GM12878 (cell line): ENCODE results near the gene ANKRD30A. TPM values are rescaled to one million over a fixed set of nuclear protein-coding genes. Genes with fewer than 3 reads are reported as not detected.

Experiments used
- ATAC-seq: fragments of 200-7000 bp; cut with Tn5 transposase; 3 replicates; pipeline ENCODE4 v1.9.1; 2020; ENCODE audit warnings: mild to moderate bottlenecking, moderate library complexity
- BruUV-seq: library from RNA; stranded (reverse); fragments of 400-500 nt; replicated peaks from 2 replicates; lab custom pipeline; 2021; lab: Mats Ljungman, UMichigan
- CTCF ChIA-PET: fragments of 300-600 bp; sonication (Branson Sonifier 250); formaldehyde crosslinking; extraction: SDS; loops from one replicate; lab custom pipeline; 2021; ENCODE audit warnings: inconsistent platforms; lab: Yijun Ruan, JAX
- POLR2A ChIA-PET: fragments of 350-600 bp; formaldehyde crosslinking; extraction: SDS; loops from one replicate; lab custom pipeline; 2021; ENCODE audit warnings: inconsistent platforms; lab: Charles Lee
- RAD21 ChIA-PET: fragments of 300-600 bp; sonication (Branson Sonifier 250); formaldehyde crosslinking; loops from one replicate; lab custom pipeline; 2023; ENCODE audit warnings: antibody characterized with exemption; ENCODE audit not compliant: unreplicated experiment; lab: Charles Lee
- SMC1A ChIA-PET: fragments of 300-600 bp; sonication (Branson Sonifier 250); formaldehyde crosslinking; loops from one replicate; lab custom pipeline; 2023; ENCODE audit not compliant: unreplicated experiment, uncharacterized antibody; lab: Charles Lee
- DNase-seq: peaks from one replicate; pipeline ENCODE4 v3.0.0-alpha.2; 2011; ENCODE audit warnings: low read depth, low spot score
- FAIRE-seq: peaks from 3 replicates; lab custom pipeline; 2011; peaks lifted over from hg19 to GRCh38; lab: Jason Lieb, UNC
- H2AFZ ChIP-seq: 2 replicates; pipeline ENCODE4 v1.6.0; 2011; ENCODE audit warnings: low read depth, low read length, control low read depth; ENCODE audit not compliant: control insufficient read depth
- H3K27ac ChIP-seq: 2 replicates; pipeline ENCODE4 v1.5.1; 2011; ENCODE audit warnings: control low read depth; ENCODE audit not compliant: control insufficient read depth, insufficient read depth
- H3K27me3 ChIP-seq, 2 experiments: replicated peaks in 1 of 2; 2 replicates each; pipeline versions ENCODE4 v1.6.0 to v1.6.1; 2011; ENCODE audit warnings: low read length in 1 of 2; ENCODE audit not compliant: control insufficient read depth in 2 of 2, insufficient read depth in 2 of 2
- H3K36me3 ChIP-seq, 2 experiments: 2 replicates each; pipeline ENCODE4 v1.5.1; 2011; ENCODE audit warnings: low read length in 1 of 2; ENCODE audit not compliant: control insufficient read depth in 2 of 2, insufficient read depth in 2 of 2
- H3K4me1 ChIP-seq: 2 replicates; pipeline ENCODE4 v1.6.1; 2011; ENCODE audit warnings: mild to moderate bottlenecking, low read length, moderate library complexity, mixed read lengths; ENCODE audit not compliant: control insufficient read depth, insufficient read depth
- H3K4me2 ChIP-seq: 2 replicates; pipeline ENCODE4 v1.6.0; 2011; ENCODE audit warnings: control low read depth; ENCODE audit not compliant: control insufficient read depth, insufficient read depth
- H3K4me3 ChIP-seq: fragments of 200-600 bp; sonication (generic); 2 replicates; pipeline ENCODE4 v1.5.1; 2016
- H3K79me2 ChIP-seq: 2 replicates; pipeline ENCODE4 v1.6.0; 2011; ENCODE audit warnings: low read length; ENCODE audit not compliant: control insufficient read depth, insufficient read depth
- H3K9ac ChIP-seq: 2 replicates; pipeline ENCODE4 v1.8.0; 2011; ENCODE audit warnings: low read length, control low read depth, mixed read lengths; ENCODE audit not compliant: control insufficient read depth, insufficient read depth
- H3K9me3 ChIP-seq: replicated peaks from 3 replicates; pipeline ENCODE4 v1.5.1; 2011; ENCODE audit warnings: mild to moderate bottlenecking, low read length; ENCODE audit not compliant: control insufficient read depth, insufficient read depth
- H4K20me1 ChIP-seq: 2 replicates; pipeline ENCODE4 v1.6.0; 2011; ENCODE audit not compliant: control insufficient read depth, insufficient read depth
- CUX1 ChIP-seq: IDR thresholded peaks from 2 replicates; pipeline ENCODE4 v1.6.1; 2012; ENCODE audit warnings: improper control_type of control experiment, low read depth, low read length; ENCODE audit not compliant: insufficient replicate concordance
- IKZF2 ChIP-seq, 2 experiments: fragments of 450-650 bp; IDR thresholded peaks; 2 replicates each; pipeline ENCODE4 v1.6.1; 2017; ENCODE audit warnings: mild to moderate bottlenecking in 2 of 2, moderate library complexity in 2 of 2
- JUNB ChIP-seq: IDR thresholded peaks from 2 replicates; pipeline ENCODE4 v1.6.1; 2016; ENCODE audit warnings: antibody characterized with exemption, mild to moderate bottlenecking
- MXI1 ChIP-seq: fragments of 150-350 bp; IDR thresholded peaks from 2 replicates; pipeline ENCODE4 v1.6.1; 2011; ENCODE audit warnings: low read depth, mild to moderate bottlenecking, inconsistent platforms, low read length, improper control_type of control experiment
- NR2F1 ChIP-seq: fragments of 450-650 bp; conservative IDR thresholded peaks from 2 replicates; pipeline ENCODE4 v1.6.1; 2017; ENCODE audit warnings: mild to moderate bottlenecking
- PAX5 ChIP-seq: IDR thresholded peaks from 2 replicates; pipeline ENCODE4 v1.6.1; 2011; ENCODE audit warnings: low read depth, low read length, borderline replicate concordance
- REST ChIP-seq: IDR thresholded peaks from 2 replicates; pipeline ENCODE4 v1.6.1; 2012; ENCODE audit warnings: mild to moderate bottlenecking, low read depth, low read length
- SIX5 ChIP-seq: IDR thresholded peaks from 2 replicates; pipeline ENCODE4 v1.6.1; 2011; ENCODE audit warnings: mild to moderate bottlenecking, low read depth, low read length, moderate library complexity; ENCODE audit not compliant: severe bottlenecking
- SMARCA5 ChIP-seq: fragments of 450-650 bp; IDR thresholded peaks from 2 replicates; pipeline ENCODE4 v1.6.1; 2017; ENCODE audit warnings: mild to moderate bottlenecking
- YBX1 ChIP-seq: fragments of 450-650 bp; IDR thresholded peaks from 2 replicates; pipeline ENCODE4 v1.6.1; 2016; ENCODE audit warnings: antibody characterized with exemption
- ZBED1 ChIP-seq: IDR thresholded peaks from 2 replicates; pipeline ENCODE4 v1.6.1; 2016; ENCODE audit warnings: borderline replicate concordance
- ZBTB4 ChIP-seq: fragments of 450-650 bp; formaldehyde crosslinking; IDR thresholded peaks from 2 replicates; pipeline ENCODE4 v1.4.0; 2022; ENCODE audit warnings: mild to moderate bottlenecking, moderate library complexity
- ZNF24 ChIP-seq: fragments of 450-650 bp; IDR thresholded peaks from 2 replicates; pipeline ENCODE4 v1.6.1; 2017; ENCODE audit warnings: antibody characterized with exemption, mild to moderate bottlenecking
- WGBS: methylation state at CpG from one replicate; pipeline ENCODE4 v1.1.6; 2016; ENCODE audit warnings: low lambda C conversion rate; ENCODE audit not compliant: insufficient replicate concordance, insufficient coverage; ENCODE audit errors: missing lambda C conversion rate; 5-methylcytosine and 5-hydroxymethylcytosine counted together
- in situ Hi-C: fragments of 300-500 bp; cut with MboI; formaldehyde crosslinking; loops from 9 replicates; pipeline ENCODE4 v1.14.3; 2018; ENCODE audit warnings: mixed read lengths
- intact Hi-C: fragments of 100-400 bp; cut with micrococcal nuclease; formaldehyde crosslinking; loops from one replicate; pipeline ENCODE4 v1.14.2; 2022; ENCODE audit not compliant: unreplicated experiment
- polyA plus RNA-seq, 11 experiments: library from polyadenylated mRNA; depleted of rRNA in 4 of 11; unstranded in 6 of 11; stranded (reverse) in 5 of 11; fragments of >200 nt; fragmentation: Nextera tagmentation in 4 of 11; fragmentation: Illumina TruSeq in 1 of 11; extraction: Ambion mirVana in 4 of 11; extraction: Trizol in 1 of 11; gene quantifications; 1 replicate in 1 of 11; 2 replicates in 10 of 11; pipeline versions ENCODE4 v1.2.1 to v1.2.3, GENCODE V29; 2011 to 2016; ENCODE audit warnings: inconsistent platforms in 2 of 11, missing spikeins in 2 of 11, low read depth in 1 of 11
- total RNA-seq, 4 experiments: library from RNA; depleted of rRNA in 3 of 4; stranded (reverse); fragments of >200 nt in 3 of 4; fragmentation: Illumina TruSeq in 1 of 4; extraction: Trizol in 1 of 4; gene quantifications; 2 replicates each; pipeline versions ENCODE4 v1.2.1 to v1.2.3, GENCODE V29; 2013 to 2021

Gene ANKRD30A
- total and polyA plus RNA-seq, 10 of the 15 experiments (the other 5 are each of a cell fraction or from before 2014, with no cell fraction given), result 0.22 to 3.4 (median 0.74) TPM

- no TSS peak for BruUV-seq
- CTCF ChIA-PET, result no interaction called here
- H3K79me2 ChIP-seq, result no peaks in the 10 kb centered on the region
- RAD21 ChIA-PET, result no interaction called here
- WGBS, result 33% methylated on average over 4 of the region's 4 CpGs
- H3K27me3 ChIP-seq, result no peaks in the 10 kb centered on the region
- POLR2A ChIA-PET, result no interaction called here
- DNase-seq (no peak), FAIRE-seq (no peak), ATAC-seq (no peak)
- H3K4me1 ChIP-seq, result no peaks in the 10 kb centered on the region
- no peak overlapping the region for H3K4me2 ChIP-seq
- in situ Hi-C loops (no loop called here), intact Hi-C loops (no loop called here)
- H3K4me3 ChIP-seq, result no peak overlapping the region
- no peak overlapping the region for H3K9ac ChIP-seq
- SMC1A ChIA-PET, result no interaction called here
- no peaks in the 10 kb centered on the region for H4K20me1 ChIP-seq
- no peak overlapping the region for H3K27ac ChIP-seq
- no peak overlapping the region for H2AFZ ChIP-seq
- no peaks in the 10 kb centered on the region for H3K36me3 ChIP-seq
- H3K9me3 ChIP-seq, result no peaks in the 10 kb centered on the region; the same call in 2 of the 3 replicates
- TF ChIP-seq ZBED1 (no peak), SMARCA5 (no peak), MXI1 (no peak), IKZF2 (IDR thresholded peaks at IDR 0.05) (no peak), NR2F1 (no peak), ZNF24 (no peak), SIX5 (no peak), REST (no peak), PAX5 (no peak), JUNB (no peak), CUX1 (no peak), YBX1 (no peak), ZBTB4 (CRISPR knock-in tag) (no peak)
These were observed 164.6 kb downstream of the ANKRD30A start for GRCh38 chr10:37289833-37290464.
